CD4-positive, alpha-beta T cell treated with Interleukin-15 for 1 hour (primary cell): ENCODE results near the gene ZNF836.
"Not testable (repeated sequence)": the region's sequence is repeated elsewhere in the genome, so short reads cannot be mapped to it uniquely, and the experiment has no call there.

Experiments
- DNase-seq: peaks from one replicate; pipeline ENCODE4 v3.0.0-alpha.2; 2020

ZNF836 gene

DNA sequence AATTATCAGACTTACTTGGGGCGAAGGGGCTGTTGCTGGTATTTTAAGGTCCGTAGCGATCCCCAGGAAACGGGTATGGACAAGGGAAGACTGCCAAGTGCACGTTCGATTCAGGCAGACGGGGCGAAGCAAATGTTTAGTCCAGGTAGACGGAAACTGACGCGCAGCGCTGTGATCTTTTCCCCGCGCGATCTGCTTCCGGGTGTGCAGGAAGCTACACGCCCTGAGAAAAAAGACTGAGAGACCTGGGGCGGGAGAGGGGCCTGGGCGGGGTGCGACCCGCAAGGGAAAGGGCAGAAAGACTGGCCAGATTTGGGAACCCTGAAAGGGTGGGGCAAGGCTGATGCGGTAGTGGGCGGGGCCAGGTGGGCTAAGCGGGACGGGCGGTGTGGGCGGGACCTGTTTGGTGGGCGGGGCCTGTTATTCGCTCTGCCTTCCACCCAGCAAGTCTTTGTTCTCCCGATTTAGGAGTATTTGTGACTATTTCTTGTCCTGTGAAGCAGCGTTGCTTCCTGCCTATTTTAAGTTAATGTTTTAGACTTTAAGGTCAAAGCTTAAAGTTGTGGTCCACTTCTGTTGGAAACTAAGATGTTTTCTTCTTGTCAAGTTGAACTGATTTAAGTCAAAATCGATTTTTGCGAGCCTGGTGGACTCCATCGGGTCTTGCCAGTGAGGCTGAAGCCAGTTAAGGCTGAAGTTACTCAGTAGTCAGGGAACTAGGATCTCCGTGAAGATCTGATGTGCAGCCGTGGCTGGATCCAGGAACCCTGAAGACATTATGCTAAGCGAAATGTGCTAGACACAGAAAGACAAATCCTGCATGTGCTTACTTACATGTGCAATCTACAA, at the start of gene ZNF836:
TSS of gene ZNF836 (minus strand) at position 301 of the 849 bp plus-strand sequence. CDS start 3,549 bp downstream, outside the sequence.
- DNase-seq, result peak; percentile 95

DNA sequence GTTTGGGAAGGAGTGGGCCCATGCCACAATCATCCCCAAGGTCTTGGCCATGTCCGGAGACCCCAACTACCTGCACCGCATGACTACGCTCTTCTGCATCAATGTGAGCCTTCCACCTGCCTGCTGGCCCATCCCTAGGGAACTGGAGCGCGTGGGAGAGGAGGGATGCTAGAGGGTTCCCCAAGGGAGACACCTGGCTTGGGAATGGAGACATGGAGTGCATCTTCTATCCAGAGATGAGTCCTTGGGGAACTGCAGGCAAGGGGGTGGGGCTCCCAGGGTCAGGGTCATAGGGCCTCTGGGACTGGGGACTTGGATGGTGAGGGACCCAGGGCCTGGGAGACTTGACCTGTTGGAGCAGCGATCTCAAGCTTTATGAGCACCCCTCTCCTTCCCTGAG, 49.6 kb upstream of the ZNF836 start:
- DNase-seq, result no peak

DNA sequence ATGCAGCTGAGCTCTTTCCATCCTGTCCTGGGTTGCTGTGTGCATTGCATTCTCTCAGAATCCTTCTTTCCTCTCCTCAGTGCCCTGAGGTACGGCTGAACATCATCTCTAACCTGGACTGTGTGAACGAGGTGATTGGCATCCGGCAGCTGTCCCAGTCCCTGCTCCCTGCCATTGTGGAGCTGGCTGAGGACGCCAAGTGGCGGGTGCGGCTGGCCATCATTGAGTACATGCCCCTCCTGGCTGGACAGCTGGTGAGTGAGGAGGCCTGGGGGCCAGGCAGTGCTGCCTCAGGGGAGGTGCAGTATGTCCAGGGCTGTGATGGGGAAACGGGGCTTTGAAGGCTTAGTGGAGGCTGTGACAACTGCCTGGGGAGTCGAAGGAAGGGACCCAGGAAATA, 48.2 kb upstream of the ZNF836 start:
- DNase-seq, result no peak

DNA sequence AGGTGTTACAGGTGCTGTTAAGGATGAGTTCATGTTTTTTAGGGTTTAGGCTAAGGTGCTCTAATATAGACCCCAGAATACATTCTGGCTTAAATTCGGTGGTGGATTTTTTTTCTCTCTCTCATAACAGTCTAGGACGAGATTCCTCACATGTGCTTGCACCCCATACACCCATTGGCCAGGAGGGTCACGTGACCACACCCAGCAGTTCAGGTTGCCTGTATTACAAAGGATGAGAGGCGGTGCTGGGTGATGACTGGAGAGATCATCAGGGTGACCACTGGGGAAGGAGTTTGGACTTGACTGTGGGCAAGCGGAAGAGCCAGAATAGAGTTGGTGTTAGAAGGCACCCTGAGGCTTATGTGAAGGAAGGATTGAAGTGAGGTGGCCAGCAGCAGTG, 46.2 kb upstream of the ZNF836 start:
- DNase-seq, result no peak

DNA sequence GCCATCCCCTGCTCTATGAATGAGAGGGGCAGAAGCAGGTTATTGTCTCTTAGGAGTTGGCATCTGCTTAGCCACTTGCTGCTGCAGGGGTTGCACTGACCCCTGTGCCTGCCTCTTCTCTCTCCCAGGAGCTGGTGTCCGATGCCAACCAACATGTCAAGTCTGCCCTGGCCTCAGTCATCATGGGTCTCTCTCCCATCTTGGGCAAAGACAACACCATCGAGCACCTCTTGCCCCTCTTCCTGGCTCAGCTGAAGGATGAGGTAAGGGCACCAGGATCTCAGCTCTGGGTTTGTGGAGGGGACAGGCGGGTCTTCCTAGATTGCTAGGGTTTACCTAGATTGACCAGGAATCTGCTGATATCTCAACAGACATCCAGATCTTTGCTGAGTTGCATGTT, 45.0 kb upstream of the ZNF836 start:
- no peak for DNase-seq

DNA sequence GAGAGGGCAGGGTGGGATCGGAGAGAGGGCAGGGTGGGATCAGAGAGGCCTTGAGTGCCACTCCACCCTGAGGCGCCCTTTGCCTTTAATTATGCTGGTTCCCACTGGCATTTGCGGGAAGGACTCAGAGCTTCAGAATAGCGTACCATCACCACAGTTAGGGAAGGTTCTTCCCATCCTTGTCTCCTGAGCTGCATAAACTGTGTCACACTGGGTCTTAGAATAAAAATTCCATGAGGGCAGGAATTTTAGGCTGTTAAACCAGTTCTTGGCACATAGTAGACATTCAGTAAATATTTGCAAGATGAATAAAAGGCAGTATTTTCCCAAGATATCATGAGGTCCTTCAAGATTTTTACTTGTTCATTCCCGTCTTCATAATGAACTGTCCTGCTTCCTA, 42.8 kb upstream of the ZNF836 start:
- DNase-seq, result no peak

DNA sequence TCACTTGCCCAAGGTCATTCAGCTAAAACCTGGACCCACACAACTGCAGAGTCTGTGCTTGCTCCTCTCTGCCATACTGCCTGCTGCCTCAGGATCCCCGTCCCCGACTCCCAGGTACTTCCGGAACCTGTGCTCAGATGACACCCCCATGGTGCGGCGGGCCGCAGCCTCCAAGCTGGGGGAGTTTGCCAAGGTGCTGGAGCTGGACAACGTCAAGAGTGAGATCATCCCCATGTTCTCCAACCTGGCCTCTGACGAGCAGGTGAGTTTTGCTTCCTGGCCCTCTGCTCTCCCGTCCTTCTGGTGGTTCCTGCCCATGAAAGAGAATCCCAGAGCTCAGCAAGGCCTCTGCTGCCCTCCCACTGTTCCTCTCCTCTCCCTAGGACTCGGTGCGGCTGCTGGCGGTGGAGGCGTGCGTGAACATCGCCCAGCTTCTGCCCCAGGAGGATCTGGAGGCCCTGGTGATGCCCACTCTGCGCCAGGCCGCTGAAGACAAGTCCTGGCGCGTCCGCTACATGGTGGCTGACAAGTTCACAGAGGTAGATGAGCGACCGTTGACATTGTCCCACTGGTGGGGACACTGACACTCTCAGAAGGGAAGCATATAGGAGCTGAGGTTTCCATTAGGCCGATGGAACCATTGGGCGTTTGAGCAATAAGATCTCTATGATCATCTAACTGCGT, 41.3 kb upstream of the ZNF836 start:
- no peak for DNase-seq

DNA sequence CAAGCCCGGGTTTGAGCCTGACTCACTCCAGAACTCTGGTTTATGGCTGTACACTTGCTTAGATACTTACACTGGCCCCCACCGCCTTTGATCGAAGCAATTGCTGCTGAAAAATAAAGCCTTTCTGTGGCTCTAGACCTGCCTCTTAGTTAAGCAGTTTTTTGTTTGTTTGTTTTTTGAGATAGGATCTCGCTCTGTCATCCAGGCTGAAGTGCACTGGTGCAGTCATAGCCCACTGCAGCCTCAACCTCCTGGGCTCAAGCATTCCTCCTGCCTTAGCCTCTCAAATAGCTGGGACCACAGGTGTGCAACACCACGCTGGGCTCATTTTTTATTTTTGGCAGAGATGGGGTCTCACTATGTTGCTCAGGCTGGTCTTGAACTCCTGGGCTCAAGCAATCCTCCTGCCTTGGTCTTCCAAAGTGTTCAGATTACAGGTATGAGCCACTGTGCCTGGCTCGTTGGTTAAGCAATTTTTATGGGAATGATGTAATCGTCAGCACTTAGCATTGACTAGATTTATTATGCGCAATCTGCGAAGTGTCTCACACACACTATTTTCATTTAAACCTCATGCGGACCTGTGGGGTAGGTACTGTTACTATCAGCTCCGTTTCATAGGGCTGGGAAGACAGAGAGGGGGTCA, 40.6 kb upstream of the ZNF836 start:
- no peak for DNase-seq

DNA sequence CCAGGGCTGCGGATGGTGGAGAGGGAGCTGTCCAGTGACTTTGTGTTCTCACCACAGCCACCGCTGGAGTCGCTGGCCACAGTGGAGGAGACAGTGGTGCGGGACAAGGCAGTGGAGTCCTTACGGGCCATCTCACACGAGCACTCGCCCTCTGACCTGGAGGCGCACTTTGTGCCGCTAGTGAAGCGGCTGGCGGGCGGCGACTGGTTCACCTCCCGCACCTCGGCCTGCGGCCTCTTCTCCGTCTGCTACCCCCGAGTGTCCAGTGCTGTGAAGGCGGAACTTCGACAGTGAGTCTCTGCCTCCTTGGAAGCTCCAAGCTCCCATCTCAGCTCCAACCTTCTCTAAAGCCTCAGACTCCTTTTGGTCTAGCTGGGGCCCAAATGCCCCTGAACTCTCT, 39.8 kb upstream of the ZNF836 start:
- no peak for DNase-seq

DNA sequence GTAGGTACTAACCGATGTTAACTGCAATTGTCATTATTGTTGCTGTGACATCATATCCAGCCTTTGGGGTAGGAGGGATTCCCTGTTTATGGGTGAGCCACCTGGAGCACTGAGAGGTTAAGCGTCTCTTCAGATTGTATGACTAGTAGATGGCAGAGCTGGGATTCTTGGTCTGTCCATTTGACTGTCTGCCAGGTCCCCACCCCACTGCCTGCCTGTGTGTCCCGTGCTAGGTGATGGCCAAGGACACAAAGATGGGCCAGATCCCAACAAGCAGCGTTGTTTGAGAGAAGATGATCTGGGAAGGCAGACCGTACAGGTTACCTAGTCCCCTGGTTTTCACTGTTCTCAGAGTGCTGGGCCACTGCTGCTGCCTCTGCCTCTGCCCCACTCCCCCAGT, 35.1 kb upstream of the ZNF836 start:
- no peak for DNase-seq

DNA sequence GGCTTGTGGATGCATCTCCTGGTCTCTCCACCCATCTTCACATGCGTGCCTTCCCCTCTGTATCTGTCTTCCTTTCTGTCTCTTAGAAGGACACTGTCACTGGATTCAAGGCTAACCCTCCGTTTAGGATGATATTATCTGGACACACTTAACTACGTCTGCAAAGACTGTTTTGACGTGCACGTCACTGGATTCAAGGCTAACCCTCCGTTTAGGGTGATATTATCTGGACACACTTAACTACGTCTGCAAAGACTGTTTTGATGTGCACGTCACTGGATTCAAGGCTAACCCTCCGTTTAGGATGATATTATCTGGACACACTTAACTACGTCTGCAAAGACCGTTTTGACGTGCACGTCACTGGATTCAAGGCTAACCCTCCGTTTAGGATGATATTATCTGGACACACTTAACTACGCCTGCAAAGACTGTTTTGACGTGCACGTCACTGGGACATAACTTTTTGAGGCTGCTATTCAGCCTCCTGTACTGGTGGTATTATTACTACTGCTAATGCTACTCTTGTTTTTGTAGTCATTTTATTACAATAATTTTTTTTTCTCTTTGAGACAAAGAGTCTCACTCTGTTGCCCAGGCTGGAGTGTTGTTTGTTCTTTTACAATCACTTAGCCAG, 29.5 kb upstream of the ZNF836 start:
- DNase-seq, result not testable (repeated sequence)

DNA sequence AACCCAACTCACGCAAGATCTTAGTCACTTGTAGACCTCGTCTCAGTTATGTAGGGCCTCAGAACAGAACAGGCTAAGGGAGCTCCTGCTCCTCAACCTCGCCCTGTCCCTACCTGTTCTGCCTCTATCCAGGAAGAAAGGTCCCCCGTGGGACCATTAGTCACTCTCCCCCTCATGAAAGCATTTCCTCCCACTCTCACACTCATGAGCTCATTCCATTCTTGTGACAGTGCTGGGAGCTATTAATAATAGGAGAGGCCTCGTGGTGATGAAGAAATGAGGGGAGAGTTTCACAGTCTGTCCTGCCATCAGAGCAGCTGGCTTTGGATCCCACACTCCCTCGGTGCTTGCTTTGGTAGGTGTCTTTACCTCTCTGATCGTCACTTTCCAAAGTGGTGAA, 28.6 kb upstream of the ZNF836 start:
- DNase-seq, result no peak

DNA sequence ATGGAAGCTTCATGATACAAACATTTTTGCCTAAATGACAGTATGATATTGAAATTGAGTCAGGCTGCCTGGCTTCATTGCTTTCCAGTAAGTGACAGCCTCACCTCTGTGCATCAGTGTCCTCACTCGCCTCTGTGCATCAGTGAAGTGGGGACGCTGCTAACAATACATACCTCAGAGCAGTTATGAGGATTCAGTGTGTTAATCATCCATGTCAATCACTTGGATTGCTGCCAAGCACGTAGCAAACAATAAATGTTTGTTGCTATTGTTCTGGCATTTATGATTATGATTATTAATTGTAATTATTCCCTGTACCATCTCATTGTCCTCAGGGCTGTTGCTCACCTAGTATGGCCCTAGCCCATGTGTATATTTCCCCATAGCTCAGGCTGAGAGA, 27.3 kb upstream of the ZNF836 start:
- DNase-seq, result no peak

DNA sequence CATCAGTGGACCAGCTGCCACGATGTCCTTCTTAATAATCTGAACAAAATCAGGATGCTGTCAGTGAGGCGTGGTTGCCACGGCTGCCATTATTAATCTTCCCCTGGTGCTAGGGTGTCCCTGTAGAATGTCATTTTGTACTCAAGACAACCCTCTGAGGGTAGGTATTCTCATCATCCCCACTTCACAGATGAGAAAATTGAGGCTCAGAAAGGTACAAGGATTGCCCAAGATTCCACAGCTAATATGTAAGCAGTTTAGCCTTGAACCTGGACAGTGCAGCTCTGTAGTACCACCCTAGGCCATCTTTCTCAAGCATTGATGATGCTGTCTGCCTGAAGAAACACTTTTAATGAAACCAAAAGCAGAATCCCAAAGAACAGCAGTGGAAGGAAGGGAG, 26.5 kb upstream of the ZNF836 start:
- DNase-seq, result no peak

DNA sequence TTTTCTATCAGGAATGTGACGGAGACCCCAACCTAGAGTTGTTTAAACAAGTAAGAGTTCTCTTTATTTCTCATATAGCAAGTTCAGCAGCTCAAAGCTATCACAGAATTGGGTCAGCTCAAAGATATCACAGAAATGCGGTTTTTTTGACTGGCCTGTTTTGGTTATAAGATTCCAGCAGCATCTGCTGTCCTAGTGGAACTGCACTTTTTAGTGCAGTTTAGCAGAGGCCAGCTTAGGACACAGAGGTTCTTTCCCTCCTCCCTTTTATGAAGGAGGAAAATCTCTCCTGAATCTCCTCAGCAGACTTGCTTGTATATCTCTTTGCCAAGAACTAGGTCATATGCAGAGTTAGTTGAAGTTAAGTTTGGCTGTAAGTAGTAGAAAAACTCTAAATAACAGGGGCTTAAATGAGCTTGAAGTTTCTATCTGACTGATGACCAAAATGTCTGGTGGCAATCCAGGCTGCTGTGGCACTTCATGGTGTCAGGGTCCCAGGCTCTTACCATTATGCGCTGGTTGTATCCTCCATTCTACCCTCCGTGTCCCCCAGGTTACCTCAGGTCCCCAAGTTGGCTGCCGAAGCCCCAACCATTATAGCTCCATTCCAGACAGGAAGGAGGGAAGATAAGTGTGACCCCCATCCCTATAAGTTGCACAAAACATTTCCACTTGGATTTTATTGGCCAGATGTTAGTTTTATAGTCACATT, 25.0 kb upstream of the ZNF836 start:
- no peak for DNase-seq

DNA sequence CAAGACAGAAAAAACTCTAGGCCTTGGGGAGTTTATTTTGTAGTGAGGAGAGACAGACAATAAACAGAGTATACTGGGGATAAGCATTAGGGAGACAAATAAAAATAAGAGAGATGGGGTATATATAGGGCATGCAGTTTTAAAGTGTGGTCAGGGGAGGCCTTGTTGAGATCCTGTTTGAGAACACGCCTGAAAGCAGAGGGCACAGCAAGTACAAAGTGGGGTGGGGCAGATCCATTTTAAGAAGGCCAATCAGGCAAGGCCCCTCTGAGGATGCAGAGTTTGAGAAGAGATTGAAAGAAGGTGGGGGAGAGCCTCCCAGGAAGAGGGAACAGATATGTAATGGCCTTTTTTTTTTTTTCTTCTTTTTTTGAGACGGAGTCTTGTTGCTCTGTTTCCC, 20.5 kb upstream of the ZNF836 start:
- DNase-seq, result no peak

DNA sequence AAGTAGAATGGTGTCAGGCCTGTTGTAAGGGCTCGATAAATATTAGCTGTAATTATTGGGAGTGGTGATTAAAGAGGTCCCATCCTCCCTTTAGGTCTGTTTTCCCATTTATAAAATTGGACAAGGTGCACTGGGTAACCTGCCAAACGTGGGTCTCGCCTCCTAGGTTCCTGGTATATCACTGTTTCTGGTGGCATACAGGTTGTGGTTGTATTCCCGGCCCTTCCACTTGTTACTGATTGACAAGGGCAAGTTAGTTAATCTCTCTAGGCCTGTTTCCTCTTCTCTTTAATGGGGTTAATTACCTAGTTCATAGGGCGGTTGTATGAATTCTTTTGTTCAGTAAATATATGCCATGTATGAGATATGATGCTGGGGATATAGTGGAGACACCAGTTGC, 20.0 kb upstream of the ZNF836 start:
- no peak for DNase-seq

DNA sequence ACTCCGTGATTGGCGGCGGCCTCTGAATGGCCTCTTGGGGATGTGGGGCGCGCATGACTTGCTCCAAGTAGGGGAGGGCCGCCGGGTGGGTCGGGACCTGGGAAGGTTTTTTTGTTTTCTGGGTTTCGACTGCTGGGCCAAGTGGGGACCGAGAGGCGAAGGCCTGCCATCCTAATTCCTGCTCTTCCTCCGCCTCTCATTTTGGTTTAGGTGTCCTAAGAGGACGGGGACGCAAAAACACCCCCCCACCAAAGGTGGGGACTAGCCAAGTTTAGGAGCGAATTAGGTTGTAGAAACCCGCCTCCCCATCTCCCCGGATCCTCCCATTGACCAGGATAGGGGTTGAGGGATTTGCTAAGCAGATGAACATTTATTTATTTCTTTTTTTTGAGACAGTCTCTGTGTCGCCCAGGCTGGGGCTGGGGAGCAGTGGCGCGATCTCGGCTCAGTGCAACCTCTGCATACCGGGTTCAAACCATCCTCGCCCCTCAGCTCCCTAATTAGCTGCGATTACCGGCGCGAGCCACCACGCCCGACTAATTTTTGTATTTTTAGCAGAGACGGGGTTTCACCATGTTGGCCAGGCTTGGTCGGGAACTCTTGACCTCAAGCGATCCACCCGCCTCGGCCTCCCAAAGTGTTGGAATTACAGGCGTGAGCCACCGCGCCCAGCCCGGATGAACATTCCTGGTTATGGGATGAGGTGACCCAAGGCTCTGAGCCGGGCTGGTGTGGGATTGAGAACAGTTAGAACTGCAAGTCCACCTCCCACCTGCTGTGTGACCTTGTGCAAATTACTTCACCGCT, 19.3 kb upstream of the ZNF836 start:
- no peak for DNase-seq

DNA sequence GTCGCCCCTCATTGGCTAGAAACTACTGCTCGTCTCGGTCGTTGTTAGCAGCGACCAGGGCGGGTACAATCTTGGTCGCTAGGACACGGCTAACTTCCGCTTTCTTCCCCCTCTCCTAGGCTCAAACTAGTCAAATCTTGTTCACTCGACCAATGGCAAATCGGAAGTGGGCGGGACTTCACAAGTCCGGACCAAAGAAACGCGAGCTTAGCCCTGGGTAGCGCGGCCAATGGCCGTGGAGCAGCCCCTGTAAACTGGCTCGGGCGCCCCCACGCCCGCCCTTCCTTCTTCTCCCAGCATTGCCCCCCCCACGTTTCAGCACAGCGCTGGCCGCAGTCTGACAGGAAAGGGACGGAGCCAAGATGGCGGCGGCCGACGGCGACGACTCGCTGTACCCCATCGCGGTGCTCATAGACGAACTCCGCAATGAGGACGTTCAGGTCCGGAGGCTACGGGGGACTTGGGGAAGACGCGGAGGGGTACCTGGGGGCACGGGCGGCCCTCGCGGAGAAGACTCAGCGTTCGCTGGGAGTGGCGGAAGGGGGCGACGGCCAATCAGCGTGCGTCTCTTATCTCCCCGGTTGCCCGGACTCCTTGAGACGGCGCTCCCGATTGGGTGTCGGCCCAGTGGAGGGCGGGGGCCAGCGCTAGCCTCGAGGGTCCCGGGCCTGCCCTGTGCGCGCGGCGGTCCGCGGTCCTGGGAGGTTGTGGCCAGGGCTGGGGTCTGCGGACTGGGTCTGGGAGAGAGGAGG, 18.5 kb upstream of the ZNF836 start, which contains the start of gene PPP2R1A:
TSS of gene PPP2R1A (plus strand) at position 318 of the 752 bp plus-strand sequence. CDS start at position 363, 45 bp downstream.
- DNase-seq, result peak; percentile 100

DNA sequence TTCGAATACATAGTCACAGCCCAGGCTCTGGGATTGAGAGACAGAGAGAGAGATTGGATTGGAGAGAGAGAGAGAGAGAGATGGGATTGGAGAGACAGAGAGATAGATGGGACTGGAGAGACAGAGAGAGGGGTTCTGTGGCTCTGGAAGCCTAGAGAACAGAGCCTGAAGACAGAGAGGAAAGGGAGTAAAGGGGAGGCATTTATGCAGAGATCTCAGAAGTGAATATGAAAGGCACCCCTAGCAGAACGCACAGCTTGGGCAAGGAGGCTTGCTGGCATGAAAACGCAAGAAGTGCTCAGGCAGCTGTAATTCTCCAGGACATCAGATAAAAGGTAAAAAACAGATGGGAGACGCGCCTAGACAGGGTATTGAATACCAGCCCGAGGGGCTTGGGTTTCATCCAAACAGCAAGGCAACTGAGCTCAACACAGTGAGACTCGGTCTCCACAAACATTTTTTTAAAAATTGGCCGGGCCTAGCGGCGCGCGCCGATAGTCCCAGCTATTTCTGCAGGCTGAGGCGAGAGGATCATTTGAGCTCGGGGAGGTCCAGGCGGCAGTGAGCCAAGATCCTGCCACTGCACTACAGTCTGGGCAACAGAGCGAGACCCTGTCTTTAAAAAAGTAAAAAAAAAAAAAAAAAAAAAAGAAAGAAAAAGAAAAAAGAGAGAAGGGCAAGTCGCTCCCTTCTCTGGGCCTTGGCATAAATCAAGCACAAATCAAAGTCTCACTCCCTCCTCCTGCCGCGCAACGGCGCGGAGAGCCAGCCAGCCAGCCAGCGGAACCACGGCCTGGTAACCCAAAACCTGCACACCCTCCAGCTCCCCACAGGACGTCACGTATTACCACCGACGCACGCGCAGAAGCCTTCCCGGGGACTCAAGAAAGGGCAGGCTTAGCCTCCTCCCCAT, 17.7 kb upstream of the ZNF836 start:
- no peak for DNase-seq
